Central memory CD4-positive, alpha-beta T cell (primary cell): ENCODE data around the gene CD38.

Experiments used
- DNase-seq: peaks from one replicate; pipeline ENCODE4 v3.0.0; 2022

CD38 gene

GRCh38 chr4:15902746-15903145 lies 124.6 kb downstream of the CD38 start:
- no peak for DNase-seq
